HCT116 (cell line): ENCODE data around the gene GPR39.

Source experiments
- EGR1 ChIP-seq: IDR thresholded peaks from 2 replicates; pipeline ENCODE4 v1.6.1; 2012; ENCODE audit warnings: low read depth
- EZH2 ChIP-seq: fragments of 200-600 bp; sonication (generic); IDR thresholded peaks from 2 replicates; pipeline ENCODE4 v1.6.1; 2017; ENCODE audit warnings: antibody characterized with exemption, mixed run types
- EZH2phosphoT487 ChIP-seq: fragments of 200-600 bp; IDR thresholded peaks from 2 replicates; pipeline ENCODE4 v1.6.1; 2018; ENCODE audit warnings: antibody characterized with exemption, borderline replicate concordance
- POLR2A ChIP-seq: IDR thresholded peaks from 2 replicates; pipeline ENCODE4 v1.7.0; 2011; ENCODE audit warnings: borderline replicate concordance; ENCODE audit not compliant: insufficient read depth, insufficient read length; ENCODE audit errors: extremely low read depth
- POLR2AphosphoS5 ChIP-seq: IDR thresholded peaks from 2 replicates; pipeline ENCODE4 v1.6.1; 2011; ENCODE audit warnings: mild to moderate bottlenecking, low read depth, low read length, moderate library complexity
- ZNF274 ChIP-seq: fragments of 200-500 bp; sonication (Bioruptor generic); IDR thresholded peaks from 2 replicates; pipeline ENCODE4 v1.6.1; 2014; ENCODE audit warnings: mild to moderate bottlenecking, low read depth, low read length, inconsistent platforms
- TF ChIP-seq, protein P1 (sequence below), 3 experiments: fragments of 200-600 bp in 1 of 3; sonication (generic) in 1 of 3; IDR thresholded peaks in 2 of 3; conservative IDR thresholded peaks in 1 of 3; 2 replicates each; pipeline ENCODE4 v1.5.1; 2012 to 2017; ENCODE audit warnings: low read depth in 2 of 3, low read length in 2 of 3, antibody characterized with exemption in 1 of 3, borderline replicate concordance in 1 of 3, control low read depth in 1 of 3, mild to moderate bottlenecking in 1 of 3, mixed read lengths in 1 of 3, mixed run types in 1 of 3, moderate library complexity in 1 of 3; ENCODE audit not compliant: insufficient read depth in 1 of 3
- TF ChIP-seq, protein P2 (sequence below): IDR thresholded peaks from 2 replicates; pipeline ENCODE4 v1.6.1; 2012

DNA sequence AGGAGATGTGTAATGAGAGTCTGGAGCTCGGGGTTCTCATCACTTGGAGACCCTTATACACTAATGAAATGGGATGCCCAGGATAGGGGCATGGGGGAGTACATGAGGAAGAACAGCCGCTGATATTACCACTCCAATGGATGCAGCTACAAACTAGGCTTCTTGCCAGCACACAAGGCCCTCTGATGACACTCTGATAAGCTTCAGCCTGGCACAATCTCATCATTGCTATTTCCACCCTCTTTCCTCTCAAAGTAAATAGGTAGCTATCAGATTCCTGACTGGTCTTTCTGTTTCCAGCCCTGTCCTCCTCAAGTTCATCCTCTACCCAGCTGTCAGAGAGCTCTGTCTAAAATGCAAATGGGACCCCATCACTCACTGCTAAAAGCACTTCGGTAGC is 103.0 kb downstream of the GPR39 start:
- TF ChIP-seq, protein P1, sequence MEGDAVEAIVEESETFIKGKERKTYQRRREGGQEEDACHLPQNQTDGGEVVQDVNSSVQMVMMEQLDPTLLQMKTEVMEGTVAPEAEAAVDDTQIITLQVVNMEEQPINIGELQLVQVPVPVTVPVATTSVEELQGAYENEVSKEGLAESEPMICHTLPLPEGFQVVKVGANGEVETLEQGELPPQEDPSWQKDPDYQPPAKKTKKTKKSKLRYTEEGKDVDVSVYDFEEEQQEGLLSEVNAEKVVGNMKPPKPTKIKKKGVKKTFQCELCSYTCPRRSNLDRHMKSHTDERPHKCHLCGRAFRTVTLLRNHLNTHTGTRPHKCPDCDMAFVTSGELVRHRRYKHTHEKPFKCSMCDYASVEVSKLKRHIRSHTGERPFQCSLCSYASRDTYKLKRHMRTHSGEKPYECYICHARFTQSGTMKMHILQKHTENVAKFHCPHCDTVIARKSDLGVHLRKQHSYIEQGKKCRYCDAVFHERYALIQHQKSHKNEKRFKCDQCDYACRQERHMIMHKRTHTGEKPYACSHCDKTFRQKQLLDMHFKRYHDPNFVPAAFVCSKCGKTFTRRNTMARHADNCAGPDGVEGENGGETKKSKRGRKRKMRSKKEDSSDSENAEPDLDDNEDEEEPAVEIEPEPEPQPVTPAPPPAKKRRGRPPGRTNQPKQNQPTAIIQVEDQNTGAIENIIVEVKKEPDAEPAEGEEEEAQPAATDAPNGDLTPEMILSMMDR (IDR thresholded peaks at IDR 0.05 in 2 of 3, conservative IDR thresholded peaks at IDR 0.05 in 1 of 3; ENCODE audit: borderline replicate concordance in 1 of 3, insufficient read depth in 1 of 3, low read depth in 2 of 3, low read length in 2 of 3): no peak
- no peak for TF ChIP-seq POLR2A
- no peak for TF ChIP-seq POLR2AphosphoS5
- TF ChIP-seq, protein P2, sequence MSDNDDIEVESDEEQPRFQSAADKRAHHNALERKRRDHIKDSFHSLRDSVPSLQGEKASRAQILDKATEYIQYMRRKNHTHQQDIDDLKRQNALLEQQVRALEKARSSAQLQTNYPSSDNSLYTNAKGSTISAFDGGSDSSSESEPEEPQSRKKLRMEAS: no peak
- TF ChIP-seq EZH2phosphoT487: no peak
- TF ChIP-seq ZNF274: no peak
- TF ChIP-seq EZH2: no peak
- TF ChIP-seq EGR1: no peak
